ENCODE measurements around the gene FRMD4A.

DNA sequence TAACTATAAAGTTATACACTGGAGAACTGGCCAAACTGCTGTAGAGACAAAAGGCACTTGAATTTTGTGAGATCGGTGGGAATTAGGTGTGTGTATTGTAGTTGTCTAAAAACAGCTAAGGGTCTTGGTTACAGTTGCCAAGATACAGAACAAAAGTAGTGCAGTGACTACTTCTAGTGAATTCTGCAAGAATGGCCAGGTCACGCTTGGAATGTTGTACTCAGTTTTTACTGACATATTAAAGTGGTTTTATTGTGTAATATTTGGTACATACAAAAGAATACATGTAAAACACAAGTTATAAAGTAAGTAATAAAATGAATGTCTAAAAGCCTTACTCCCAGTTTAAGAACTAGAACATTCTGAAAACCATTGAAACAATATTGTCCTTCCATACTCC, 701.6 kb downstream of the FRMD4A start:
- TF ChIP-seq, protein P1, sequence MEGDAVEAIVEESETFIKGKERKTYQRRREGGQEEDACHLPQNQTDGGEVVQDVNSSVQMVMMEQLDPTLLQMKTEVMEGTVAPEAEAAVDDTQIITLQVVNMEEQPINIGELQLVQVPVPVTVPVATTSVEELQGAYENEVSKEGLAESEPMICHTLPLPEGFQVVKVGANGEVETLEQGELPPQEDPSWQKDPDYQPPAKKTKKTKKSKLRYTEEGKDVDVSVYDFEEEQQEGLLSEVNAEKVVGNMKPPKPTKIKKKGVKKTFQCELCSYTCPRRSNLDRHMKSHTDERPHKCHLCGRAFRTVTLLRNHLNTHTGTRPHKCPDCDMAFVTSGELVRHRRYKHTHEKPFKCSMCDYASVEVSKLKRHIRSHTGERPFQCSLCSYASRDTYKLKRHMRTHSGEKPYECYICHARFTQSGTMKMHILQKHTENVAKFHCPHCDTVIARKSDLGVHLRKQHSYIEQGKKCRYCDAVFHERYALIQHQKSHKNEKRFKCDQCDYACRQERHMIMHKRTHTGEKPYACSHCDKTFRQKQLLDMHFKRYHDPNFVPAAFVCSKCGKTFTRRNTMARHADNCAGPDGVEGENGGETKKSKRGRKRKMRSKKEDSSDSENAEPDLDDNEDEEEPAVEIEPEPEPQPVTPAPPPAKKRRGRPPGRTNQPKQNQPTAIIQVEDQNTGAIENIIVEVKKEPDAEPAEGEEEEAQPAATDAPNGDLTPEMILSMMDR (conservative IDR thresholded peaks at IDR 0.05; ENCODE audit: low read length) = no peak
- TF ChIP-seq EZH2phosphoT487 (IDR thresholded peaks at IDR 0.05; ENCODE audit: borderline replicate concordance, low read depth, low read length) = no peak
